H54 (cell line): Measurements from ENCODE around the gene PLXDC2.

Experiments used
- DNase-seq: peaks from one replicate; pipeline ENCODE4 v3.0.0; 2011; ENCODE audit warnings: low spot score, mixed read lengths; ENCODE audit not compliant: insufficient read length
- FAIRE-seq: peaks from 3 replicates; lab custom pipeline; 2011; peaks lifted over from hg19 to GRCh38; lab: Jason Lieb, UNC
- POLR2A ChIP-seq: IDR thresholded peaks from 2 replicates; pipeline ENCODE4 v1.6.1; 2011; ENCODE audit warnings: low read depth, mild to moderate bottlenecking, low read length

PLXDC2 gene

DNA sequence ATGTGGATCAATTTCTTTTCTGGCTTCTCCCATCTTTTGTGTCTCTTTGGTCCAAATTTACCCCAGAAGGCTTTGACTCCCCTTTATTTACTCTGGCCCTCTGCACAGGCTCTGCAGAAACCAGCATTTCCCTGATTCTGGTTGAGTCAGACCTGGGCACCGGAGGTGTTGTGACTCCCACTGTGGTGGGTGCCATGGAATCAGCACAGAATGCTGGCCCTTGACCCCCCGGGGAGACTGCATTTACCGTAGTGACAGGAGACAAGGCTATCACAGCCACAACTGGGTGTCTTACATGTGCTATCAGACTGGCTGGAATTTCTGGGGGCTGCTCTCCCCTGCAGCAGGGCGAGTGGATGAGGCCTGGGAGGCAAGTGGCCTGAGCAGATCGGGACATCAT, 37.6 kb downstream of the PLXDC2 start:
- no peak for TF ChIP-seq POLR2A
- DNase-seq (no peak), FAIRE-seq (no peak)

DNA sequence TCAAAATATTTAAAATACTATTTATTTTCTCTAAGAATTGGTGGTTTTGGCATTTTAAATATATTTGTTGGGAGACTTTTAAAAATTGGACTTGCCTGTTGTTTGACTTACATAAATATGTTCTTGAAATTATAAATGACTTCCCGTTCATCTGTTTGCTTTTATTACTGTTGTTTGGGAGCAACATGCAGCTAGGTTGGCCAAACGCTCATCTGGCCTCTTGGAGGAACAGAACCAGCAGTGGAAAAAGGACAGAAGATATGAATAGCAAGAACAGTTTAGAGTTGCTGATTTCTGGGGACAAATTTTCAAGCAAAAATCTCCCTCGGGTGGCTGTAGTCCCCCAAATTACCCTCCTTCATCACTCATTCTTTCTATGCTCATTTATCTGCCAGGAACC, 41.6 kb downstream of the PLXDC2 start:
- FAIRE-seq (no peak), DNase-seq (no peak)
- TF ChIP-seq POLR2A, result no peak

DNA sequence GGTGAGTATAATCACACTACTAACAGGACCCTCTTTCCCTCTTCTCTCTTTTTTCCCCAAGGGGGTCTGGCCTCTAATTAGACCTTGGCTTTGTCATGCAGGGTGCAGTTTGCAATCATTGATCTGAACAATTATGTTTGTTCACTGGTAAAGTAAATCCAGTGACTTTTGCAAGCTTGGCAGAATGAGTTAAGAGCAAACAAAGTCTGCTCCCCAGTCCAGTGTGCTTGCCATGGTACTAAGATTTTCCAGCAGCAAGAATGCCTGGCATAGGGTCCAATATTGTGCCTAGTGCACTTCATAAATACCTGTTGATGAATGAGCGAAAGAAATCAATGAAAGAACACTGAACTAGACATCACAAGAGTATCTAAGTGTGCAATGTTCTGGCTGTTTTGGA, 43.9 kb downstream of the PLXDC2 start:
- no peak for FAIRE-seq
- DNase-seq, result no peak
- no peak for TF ChIP-seq POLR2A

DNA sequence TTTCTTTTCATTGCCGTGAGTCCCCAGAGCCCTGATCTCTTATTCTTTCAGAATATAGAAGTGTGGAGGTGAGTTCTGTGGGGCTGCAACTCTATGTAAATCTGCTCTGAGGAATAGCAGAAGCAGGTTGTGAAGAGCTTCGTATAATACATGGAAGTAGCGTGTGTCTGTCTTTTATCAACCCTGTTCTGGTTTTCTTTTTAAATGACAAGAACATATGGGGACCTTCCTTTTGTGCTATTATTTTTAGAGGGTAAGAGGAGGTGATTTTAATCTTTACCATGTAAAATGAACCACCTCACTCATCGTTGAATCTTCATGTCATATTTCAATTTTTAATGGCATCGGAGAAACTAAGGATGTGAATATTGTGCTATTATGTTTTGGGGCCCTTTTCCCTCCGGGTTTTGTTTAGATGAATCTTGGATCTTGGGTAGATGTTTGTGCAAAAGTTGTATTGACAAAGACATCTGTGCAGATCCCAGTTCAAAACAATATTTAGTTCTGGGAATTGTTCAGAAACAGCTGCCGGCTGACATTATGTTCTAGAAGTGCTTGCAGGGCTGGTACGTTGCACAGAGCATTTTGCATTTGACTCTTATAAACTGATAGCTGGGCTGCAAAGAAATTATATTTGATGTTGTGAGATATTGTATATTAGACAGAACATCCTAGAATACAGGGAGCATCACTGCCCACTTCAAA, 46.7 kb downstream of the PLXDC2 start:
- no peak for TF ChIP-seq POLR2A
- no peak for DNase-seq
- no peak for FAIRE-seq

DNA sequence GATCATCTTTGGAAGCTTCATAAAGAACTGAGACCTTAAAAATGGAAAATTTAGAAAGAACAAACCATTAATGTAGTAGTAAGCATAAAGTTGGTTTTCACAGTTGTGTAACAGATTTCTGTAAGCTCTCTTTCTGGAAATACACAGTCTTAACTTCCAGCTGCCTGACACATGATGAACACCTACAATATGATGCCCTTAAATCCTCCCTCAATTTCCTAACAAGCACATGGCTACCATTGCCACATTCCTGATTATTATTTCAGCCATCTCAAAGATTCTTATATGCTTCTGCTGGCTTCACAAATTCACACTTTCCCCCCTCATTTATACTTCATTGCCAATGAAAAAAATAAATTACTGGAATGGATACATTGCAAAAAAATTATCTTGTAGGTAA, 49.4 kb downstream of the PLXDC2 start:
- FAIRE-seq, result no peak
- no peak for TF ChIP-seq POLR2A

DNA sequence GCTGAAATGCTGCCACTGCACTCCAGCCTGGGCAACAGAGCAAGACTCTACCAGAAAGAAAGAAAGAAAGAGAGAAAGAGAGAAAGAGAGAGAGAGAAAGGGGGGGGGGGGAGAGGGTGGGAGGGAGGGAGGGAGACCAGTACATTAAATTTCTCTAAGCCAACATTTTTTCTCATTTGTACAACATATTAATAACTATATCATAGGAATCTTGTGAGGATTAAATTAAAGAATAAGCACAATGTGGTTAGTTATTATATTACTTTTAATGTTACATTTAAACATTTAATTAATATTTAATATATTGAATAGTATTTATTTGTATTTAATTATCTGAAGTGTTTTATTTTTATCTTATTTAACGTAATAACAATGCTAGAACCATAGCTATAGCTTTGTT, 53.1 kb downstream of the PLXDC2 start:
- no peak for DNase-seq
- FAIRE-seq, result no peak
- TF ChIP-seq POLR2A, result no peak

More for the DNA sequence above, 49.4 kb downstream of the PLXDC2 start:
- DNase-seq, result no peak

DNA sequence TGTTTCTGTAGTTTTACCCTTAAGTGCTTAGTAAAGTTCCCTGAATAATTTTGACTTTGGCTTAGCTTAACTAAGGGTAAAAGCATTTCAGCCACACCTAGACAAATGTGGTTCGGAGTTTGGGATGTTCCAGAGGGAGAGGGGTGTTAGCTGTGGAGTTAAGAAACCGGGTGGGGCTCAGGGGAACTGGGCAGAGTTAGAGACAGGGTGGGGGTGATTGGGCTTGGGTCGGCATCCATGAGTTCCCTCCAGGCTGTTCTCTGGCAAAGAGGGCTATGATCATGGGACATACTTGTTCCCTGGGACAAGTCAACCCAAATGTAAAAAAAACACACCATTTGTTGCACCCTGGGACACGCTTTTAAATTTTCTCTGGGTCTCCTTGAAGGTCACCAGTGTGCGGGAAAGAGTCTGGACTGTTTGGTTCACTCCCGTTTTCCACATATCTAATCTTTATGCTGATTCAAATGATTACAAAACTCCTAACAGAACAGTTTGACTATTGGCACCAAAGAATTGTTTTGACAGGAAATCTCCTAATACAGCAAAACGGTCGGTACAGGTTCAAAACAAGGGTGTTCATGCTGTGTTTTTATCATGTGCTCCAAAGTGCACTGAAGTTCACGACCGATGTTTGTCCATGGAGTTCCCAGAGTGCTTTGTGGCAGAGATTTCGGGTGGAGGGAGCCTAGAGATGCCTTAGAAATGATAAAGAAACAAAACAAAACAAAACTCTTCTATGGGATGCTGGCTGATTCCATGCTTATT, 56.5 kb downstream of the PLXDC2 start:
- no peak for TF ChIP-seq POLR2A
- DNase-seq (no peak), FAIRE-seq (no peak)

DNA sequence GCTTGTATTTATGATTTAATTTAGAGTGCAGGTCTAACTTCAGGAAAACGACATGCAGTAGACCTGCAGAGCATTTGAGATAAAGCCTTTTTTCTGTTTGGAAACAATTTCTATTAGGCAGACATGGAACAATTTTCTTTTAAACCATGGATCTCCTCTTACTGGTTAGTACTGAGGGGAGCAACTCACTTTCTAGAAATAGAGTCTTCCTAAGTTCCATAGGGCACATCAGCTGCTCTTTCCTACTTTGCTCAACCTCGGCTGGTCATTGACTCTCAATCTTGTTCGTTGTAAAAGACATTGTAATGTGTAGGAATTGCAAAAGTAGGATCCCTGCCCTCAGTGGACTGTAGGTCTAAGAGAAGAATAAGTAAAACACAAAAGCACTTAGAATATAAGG, 58.0 kb downstream of the PLXDC2 start:
- no peak for DNase-seq
- TF ChIP-seq POLR2A, result no peak
- no peak for FAIRE-seq

DNA sequence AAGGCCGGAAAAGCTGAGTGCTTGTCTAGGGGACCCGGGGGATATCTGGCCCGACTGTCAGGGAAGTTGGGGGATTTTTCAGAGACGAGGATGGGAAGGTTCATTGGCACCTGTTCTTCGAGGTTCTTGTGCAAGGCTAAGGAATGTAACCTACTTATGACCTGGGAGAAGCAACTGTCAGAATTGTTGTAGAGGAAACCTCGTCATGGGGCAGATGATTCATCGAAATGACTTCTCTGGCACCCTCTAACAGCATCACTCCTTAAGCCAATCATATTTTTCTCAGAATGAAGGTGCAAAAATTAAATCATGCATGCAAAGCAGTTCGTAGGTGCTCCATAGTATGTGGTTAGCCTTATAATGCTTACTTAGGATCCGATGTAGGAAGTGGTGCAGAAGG, 58.6 kb downstream of the PLXDC2 start:
- TF ChIP-seq POLR2A, result no peak
- DNase-seq (no peak), FAIRE-seq (no peak)

DNA sequence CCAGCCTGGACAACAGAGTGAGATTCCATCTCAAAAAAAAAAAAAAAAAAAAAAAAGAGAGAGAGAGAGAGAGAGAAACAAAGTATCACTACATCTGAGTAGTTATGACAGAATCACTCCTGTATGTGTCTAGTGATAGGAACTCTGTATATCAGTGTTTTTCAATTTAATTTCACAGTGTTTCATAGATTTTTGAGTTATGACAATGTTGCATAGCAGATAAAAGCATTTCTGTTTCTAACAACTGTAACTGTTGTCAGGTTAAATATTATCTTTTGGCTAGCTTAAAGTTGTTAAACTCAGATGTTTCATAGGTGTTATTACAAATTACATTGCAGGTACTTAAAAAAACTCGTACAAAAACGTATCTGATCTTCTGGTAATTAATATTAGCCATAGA, 60.3 kb downstream of the PLXDC2 start:
- DNase-seq (no peak), FAIRE-seq (no peak)
- TF ChIP-seq POLR2A, result no peak

DNA sequence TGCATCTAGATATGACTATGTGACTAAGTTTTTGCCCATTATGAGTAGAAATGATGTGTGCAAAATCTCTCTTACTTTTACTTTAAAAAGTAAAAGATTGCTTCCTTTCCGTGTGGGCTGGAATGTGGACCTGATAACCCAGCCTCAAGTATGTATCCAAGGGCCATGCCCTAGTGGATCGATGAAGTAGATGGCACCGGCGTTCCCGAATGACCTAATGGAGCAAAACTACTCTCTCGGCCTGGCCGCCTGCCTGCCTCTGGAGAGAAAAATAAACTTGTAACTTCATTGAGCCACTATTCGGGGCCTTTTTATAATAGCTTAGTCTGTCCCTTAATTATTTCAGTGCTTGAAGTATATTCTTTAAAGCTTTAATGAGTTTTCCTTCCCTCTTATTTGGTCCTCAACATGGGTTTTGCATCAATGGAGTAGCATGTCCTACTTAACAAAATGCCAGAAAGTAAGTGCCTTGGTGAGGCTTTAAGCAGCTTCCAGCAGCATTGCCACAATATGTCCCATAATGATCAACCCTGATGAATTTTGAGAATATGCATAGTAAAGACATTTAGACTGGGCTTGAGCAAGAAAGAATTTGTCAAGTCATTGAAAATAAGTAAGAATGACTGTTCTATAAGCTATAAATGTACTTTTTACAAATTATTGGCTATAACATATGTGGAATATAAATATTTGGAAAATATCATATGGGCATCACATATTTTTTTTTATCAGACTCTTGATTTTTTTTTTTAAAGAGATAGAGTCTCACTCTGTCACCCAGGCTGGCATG, 61.4 kb downstream of the PLXDC2 start:
- FAIRE-seq, result no peak
- no peak for DNase-seq
- no peak for TF ChIP-seq POLR2A

DNA sequence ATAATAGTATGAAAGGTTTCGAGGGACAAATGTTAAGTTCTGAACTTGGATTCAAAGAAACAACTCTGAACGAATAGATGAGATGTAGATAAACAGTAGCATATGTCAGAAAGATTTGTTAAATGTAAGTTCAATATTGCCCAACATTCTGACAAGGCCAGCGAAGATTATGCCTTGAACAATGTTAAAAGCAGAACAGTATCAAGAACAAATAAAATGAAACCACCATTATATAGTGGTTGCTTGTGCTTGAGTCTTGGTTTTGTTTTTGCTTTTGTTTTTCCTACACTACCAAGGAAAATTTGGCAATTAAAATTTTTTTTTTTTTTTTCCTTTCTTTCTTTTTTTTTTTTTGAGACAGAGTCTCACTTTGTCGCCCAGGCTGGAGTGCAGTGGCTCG, 66.4 kb downstream of the PLXDC2 start:
- no peak for TF ChIP-seq POLR2A
- no peak for FAIRE-seq
- DNase-seq, result no peak

DNA sequence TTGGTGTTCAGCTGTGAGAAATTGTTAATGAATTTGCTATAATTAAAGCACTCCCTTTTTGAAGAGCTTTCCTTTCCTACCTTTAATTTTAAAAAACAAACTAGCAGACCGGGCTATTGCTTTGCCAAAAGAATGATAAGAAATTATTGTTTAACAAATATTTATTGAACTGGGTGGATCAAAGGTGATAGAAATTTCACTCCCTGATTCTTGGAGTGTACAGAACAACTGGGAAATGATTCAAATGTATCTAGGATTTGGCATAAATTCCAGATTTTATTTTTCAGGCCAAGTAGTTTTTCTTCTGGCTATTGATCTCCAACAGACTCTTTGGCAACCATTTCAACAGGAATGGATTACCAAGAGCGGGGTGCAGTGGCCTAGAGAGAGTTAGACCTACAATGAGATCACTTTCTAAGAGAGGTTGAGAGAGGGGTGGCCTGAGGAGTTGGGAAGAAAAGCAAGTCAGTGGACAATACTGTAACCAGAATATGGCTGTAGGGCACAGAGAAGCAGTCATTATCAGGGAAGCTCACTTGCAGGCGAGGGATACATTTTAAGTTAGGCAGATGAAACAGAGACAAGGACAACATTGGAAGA, 71.9 kb downstream of the PLXDC2 start:
- no peak for FAIRE-seq
- no peak for TF ChIP-seq POLR2A
- DNase-seq, result no peak

DNA sequence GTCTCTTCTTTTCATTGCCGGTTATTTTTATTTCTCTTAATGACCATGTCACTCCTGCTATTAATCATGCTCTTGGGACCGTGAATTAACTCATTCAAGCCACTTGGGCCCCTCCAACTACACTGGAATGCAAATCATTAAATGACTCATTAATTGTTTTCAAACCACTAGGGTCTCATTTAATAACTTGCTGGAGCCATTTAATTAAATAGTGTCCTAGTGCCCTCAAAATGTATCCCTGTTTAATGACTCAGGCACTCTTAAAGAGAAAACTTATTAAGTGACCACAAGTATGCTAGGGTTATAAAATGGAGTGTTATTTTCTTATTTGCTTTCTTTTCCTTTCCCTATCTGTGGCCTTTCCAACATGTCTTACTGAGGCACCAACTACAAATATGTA, 73.0 kb downstream of the PLXDC2 start:
- DNase-seq (no peak), FAIRE-seq (no peak)
- no peak for TF ChIP-seq POLR2A
